GM21576 (cell line): ENCODE data around the gene WDFY3.

Experiments used
- ATAC-seq: cut with Tn5 transposase; IDR thresholded peaks from one replicate; pipeline ENCODE4 v1.9.1; 2021; ENCODE audit warnings: mild to moderate bottlenecking, moderate library complexity; ENCODE audit not compliant: unreplicated experiment

WDFY3 gene

DNA sequence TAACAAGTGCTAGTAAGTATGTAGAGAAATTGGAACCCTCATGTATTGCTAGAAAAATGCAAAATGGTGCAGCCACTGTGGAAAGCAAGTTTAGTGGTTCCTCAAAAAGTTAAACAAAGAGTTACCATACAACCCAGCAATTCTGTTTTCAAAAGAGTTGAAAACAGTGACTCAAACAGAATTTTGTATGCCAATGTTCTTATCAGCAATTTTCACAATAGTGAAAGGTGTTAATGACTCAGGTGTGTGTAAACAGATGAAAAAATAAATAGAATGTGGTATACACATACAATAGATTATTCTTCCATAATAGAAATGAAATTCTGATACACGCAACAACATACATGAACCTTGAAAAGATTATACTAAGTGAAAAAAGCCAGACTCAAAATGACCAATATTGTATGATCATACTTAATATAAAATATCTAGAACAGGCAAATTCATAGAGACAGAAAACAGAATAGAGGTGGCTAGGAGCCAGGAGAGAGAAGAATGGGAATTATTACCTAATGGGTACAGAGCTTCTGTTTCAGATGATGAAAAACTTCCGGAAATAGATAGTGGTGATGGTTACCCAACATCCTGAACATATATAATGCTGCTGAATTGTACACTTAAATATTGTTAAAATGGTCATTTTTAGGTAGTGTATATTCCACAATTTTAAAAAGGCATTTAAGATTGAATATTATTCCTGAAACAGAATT, 51.6 kb downstream of the WDFY3 start:
- ATAC-seq: no peak

DNA sequence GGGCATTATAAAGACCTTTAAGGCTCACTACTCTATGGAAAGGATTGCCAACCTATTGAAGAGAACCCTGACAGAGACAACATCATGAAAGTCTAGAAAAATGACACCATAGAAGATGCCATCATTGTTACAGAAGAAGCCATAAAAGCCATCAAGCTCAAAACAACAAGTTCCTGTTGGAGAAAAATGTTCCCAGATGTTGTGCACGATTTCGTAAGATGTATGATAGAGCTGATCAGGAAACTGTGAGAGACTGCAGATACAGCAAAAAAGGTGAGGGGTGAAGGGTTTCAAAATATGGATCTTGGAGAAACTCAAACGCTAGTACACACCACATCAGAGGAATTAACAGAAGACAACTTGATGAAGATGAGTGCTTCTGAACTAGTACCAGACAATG, 53.3 kb downstream of the WDFY3 start:
- ATAC-seq: no peak

DNA sequence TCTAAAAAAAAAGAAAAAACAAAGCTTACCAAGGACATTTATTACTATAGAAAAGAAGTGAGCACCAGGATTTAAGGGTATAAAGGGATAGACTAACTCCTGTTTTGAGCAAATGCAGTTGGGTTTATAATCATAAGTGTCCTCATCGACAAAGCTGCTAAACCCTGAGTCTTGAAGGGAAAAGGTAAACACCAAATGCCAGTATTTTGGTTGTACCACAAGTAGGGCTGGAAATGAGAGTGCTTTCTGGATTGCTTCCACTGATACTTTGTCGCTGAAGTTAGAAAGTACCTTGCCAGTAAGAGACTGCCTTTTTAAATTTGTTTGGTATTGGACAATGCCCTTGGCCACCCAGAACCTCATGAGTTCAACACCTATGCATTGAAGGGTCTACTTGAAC, 53.7 kb downstream of the WDFY3 start:
- no peak for ATAC-seq

DNA sequence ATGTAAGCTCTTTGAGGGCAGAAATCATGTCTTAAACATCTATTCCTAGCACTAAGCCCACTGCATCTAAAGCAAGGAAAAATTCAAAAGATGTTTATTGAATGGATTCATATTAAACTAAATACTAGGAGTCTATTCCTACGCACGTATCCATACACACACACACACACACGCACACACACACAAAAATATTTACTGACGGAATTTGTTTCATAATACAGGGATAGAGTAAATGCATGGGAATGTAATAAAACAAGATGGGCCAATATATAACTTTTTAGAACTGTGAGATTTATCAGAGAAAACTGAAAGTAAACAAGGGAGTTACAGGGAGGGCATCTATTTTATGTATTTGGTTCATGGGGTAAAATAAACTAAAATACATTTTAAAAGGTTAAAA, 57.6 kb downstream of the WDFY3 start:
- ATAC-seq: no peak

DNA sequence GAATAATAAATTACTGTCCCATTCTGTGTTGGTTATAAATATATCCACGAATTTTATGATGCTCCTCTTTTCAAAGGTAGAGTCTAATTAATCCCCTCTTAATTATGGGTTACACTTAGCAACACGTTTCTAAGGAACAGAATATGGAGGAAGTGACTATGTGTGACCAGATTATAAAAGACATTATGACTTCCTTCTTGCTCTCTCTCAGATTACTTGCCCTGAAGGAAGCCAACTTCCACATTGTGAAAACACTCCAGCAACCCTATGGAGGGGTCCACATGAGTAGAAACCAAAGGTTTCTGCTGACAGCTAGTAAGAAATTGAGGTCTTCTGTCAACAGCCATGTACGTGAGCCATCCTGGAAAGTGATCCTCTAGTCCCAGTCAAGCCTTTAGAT, 59.3 kb downstream of the WDFY3 start:
- no peak for ATAC-seq

DNA sequence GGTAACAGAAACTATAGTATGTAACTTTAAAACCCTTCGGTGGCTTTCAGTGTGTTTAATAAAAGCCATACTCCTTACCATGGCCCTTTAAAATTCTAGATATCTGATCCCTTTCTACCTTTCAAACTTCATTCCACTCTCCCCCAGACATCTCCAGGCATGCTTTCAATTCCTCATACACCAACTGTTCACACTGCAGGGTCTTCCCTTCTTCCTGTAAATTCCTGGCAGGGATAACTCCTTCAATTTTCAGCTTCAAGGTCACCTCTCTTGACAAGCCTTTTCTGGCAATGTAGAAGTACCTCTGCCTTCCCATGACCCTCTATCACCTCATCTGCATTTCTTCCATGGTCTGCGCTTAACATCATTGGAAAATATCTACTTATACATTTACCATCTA, 60.8 kb downstream of the WDFY3 start:
- no peak for ATAC-seq

DNA sequence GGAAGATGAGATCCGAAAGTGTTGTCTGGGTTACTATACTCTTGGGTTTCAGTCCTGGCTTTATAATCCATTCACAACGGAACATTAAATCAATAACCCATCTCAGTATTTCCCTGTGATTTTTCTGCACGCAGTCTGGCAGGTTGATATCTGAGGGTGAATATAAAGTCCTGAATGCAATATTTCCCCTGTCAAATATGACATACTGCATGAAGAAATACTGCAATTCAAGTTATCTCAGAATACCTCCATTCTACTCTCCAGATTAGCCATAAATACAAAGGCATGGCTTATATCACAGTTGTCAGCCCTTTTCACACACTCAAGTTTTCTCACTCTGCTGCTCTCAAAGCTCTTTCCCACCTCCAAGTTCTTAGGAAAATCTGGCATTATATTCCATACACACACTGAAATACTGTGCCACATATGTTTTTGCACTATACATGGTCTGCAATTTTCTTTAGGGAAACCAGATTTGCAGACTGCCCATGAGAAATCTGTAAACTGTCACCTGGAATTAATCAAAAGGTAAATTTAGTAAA, 64.7 kb downstream of the WDFY3 start:
- no peak for ATAC-seq

DNA sequence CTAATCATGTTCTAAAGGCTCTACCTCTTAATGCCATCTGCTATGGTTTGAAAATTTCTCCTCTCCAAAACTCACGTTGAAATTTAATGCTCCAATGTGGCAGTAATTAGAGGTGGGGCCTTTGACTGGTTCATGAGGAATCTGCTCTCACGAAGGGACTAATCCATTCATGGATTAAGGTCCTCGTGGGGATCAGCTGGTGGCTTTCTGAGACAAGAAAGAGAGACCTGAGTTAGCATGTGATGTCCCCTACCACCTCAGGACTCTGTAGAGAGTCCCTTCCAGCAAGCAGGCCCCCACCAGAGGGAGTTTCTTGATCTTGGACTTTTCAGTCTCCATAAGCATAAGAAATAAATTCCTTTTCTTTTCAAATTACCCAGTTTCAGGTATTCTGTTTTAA, 65.3 kb downstream of the WDFY3 start:
- no peak for ATAC-seq

DNA sequence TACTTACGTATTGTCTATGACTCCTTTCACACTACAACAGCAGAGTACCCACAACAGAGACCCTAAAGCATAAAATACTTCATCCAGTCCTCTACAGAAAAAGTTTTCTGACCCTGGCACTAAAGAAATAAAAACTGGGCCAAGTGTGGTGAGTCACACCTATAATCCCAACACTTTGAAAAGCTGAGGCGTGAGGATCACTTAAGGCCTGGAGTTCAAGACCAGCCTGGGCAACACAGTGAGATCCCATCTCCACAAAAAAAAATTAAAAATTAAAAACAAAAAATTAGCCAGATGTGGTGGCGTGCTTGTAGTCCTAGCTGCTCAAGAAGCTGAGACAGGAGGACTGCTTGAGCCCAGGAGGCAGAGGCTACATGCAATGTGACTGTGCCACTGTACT, 66.9 kb downstream of the WDFY3 start:
- no peak for ATAC-seq

DNA sequence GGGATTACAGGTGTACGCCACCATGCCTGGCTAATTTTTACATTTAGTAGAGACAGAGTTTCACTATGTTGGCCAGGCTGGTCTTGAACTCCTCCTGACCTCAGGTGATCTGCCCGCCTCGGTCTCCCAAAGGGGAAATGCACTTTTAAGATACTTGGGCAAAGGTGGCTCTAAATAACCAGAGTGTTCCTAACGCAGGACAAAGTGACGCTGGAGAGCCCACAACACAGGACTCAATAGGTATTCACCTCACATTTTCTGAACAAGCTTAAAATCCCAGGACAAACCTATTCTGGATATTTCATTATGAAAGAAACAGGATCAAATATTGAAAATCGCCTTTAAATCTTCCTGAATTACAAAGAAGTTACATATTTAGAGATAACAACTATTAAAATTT, 69.0 kb downstream of the WDFY3 start:
- no peak for ATAC-seq

DNA sequence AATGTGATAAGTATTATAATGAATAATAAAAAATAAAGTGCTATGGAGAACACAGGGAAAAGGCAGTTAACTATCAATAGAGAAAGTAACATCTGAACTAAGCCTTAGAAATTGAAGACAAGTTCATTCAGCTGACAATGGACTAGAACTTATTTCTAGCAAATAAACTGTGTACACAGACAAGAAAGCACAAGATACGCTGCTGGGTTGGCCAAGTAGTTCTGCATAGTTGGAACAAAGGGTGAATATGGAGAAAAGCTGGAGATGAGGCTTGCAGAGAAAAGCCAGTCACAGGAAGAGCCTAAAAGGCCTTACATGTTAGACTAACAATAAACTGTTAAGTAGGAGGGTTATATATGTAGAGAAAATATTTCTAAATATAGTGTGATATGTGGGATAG, 71.2 kb downstream of the WDFY3 start:
- no peak for ATAC-seq

DNA sequence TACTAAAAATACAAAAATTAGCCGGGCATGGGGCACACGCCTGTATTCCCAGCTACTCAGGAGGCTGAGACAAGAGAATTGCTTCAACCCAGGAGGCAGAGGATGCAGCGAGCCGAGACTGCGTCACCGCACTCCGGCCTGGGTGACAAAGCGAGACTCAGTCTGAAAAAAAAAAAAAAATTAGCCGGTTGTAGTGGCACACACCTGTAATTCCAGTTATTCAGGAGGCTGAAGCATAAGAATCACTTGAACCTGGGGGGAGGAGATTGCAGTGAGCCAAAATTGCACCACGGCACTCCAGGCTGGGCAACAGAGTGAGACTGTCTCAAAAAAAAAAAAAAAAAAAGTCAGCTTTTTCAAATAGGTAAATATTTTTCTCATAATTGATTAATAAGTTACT, 71.9 kb downstream of the WDFY3 start:
- no peak for ATAC-seq

DNA sequence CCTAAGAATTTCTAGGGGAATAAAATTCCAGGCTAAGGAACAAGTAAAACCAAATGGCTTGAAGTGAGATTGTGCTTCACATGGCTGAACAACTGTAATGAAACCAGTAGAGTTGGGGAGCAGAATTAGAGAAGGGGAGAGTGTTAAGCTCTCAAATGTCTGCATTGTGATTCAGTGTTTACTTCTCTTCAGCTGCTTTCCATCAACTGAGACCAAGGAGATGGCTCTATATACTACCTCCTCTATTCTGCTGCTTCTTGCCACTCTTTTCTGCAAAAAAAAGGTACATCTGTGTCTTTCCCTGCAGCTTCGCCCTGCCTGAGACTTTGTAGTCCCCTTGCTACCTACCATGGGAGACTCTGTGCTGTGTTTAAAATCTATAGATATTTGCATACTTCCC, 73.5 kb downstream of the WDFY3 start:
- no peak for ATAC-seq

DNA sequence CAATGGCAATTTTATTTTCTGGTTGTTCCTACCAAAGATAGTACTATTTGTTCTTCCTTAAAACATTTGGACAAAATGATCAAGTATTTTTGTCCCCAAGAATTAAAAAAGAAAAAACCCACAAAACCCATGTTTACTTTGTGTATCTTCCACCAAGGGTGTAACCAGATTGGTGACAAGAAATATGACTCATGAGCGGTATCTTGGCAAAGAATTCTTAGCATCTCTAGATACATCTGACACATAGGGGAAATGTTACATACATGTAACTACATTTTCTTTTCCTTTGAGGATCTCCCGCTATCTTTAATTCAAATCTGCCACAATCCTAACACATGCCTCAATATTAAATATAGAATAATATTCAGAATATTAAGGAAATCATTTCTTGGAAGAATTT, 78.7 kb downstream of the WDFY3 start:
- no peak for ATAC-seq

DNA sequence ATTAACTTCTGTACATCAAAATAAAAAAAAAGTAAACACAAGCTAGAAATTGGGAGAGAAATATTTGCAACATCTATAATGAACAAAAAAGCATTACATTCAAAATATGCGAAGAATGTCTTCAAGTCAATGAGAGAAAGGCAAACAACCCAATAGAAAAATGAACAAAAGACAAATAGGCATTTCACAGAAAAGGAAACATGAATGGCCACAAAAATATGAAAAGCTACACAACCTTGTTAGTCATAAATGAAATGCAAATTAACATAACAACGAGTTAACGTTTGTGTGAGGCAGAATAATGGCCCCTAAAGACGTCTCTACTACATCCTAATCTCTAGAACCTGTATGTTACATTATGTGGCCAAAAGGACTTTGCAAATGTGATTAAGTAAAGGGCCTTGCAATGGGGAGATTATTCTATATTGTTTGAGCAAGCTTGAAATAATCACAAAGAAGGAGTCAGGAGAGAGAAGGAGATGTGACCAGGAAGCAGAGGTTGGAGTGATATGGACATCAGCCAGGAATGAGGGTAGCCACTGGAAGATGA, 86.8 kb downstream of the WDFY3 start:
- no peak for ATAC-seq

DNA sequence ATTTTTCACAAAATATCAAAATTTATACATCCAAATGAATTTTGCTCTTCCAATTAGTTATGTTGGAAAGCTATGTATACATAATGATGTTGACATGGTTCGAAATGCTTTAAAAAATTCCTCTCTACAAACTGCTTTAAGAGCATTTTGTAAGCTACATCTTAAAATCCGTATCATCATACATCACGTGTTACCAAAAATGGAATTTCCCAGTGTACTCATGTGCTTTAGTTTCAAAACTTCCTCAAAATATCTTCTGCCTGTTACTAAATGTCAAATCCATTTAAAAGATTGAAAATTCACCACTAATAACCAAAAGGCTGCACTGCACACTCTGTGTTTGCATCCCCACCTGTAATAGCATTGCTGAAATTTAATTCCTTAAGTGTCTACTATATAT, 87.9 kb downstream of the WDFY3 start:
- no peak for ATAC-seq

DNA sequence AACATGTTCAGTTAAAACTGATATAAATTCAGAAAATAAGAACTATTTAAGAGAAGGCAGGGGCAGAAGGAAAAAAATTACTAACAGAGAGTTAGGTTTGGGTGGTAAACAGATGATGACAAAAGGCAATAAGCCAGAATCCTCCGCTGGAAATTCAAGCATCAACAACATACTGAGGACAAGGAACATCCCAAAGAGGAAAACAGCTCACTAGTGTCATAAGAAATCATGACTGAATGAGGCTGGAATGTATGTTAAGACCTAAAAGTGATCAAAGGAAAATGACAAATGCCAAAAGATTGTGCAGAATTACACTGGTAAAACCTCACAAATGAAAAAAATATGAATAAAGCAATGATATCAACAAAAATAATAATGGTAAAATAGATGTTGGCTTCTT, 88.4 kb downstream of the WDFY3 start:
- no peak for ATAC-seq

DNA sequence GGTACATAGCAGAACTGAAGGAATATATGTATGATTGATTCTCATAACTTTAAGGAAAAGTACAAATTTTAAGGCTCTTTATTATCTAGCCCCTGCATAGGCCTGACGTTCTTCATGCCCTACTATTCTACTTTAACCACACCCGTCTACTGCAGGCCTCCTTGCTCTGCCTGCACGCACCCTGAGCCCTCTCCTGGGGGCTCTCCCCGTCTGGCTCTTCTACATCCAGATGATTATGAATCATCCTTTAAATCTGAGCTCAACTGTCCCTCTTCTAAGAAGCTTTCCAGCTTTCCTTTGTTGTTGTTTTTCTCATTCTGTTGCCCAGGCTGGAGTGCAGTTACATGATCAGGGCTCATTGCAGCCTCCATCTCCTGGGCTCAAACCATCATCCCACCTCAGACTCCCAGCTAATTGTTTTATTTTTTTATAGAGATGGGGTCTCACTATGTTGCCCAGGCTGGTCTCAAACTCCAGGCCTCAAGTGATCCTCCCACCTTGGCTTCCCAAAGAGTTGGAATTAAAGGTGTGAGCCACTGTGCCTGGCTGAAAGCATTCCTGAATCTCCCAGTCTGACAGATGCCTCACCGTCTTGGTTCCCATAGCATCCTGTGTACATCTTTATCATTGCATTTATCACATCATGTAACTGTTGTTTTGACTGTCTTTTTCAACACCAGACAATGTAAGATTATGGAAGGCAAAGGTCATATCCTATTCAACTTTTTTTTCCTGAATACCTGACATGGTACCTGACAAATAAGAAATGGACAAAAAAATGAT, 89.2 kb downstream of the WDFY3 start:
- no peak for ATAC-seq

DNA sequence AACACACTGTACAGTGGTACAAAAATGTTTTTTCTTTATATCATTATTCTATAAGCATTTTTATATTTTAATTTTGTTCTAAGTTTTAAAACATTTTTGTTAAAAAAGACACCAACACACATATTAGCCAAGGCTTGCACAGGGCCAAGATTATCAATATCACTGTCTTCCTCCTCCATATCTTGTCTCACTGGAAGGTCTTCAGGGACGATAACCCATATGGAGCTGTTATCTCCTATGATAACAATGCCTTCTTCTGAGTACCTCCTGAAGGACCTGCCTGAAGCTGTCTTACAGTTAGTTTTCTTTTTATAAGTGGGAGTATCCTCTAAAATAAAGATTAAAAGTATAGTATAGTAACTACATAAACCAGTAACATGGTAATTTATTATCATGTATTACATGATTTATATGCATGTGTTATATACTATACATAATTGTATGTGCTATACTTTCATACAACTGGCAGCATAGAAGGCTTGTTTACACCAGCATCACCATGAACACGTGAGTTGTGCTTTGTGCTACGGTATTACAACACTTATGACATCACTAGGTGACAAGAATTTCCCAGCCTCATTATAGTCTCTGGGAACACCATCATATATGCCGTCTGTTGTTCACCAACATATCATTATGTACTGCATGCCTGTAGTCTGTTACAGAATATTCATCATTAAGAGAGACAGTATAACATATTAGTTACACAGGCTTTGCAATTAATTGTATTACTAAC, 90.7 kb downstream of the WDFY3 start:
- no peak for ATAC-seq

DNA sequence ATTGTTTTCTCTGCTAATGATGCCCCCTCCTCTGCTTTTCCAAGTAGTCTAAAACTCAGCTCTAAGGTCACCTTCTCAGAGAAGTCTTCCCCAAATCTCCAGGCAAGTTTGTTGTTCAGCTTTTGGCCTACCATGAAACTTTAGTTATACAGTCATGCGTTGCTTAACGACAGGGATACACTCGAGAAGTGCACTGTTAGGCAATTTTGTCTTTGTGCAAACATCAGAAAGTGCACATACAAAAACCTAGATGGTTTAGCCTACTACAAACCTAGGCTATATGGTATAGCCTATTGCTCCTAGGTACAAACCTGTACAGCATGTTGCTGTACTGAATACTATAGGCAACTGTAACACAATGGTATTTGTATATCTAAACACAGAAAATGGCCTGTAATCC, 91.9 kb downstream of the WDFY3 start:
- ATAC-seq: no peak

DNA sequence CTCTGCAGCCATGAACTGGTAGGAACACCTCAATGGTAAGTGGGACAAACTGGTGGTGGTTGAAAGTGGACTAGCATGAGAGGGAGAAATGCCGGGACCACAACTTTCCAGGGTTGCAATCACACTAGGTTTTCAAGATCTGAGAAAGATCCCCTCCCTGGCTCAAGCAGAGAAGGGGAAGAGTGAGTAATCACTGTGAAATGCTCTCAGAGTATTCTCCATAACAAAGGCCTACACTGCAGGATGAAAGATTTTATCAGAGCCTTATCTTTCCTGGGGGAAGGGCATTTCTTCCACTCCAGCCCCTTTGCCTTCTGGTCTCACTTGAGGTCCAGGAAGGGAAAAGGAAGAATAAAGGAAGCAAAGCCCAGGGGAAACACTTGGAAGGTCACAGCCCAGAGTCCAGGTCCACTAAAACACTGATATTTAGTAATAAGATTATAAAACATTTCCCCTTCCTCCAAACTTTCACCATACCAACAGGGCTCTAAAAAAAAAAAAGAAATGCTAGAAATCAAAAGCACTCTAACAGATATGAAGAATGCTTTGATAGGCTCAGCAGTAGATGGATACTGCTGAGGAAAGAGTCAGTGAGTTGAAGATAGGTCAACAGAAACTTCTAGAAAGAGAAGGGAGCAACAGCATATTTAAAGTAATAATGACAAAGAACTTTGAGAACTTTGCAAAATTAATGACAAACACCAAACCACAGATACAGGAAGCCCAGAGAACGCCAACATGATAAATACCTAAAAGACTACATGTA, 95.9 kb downstream of the WDFY3 start:
- ATAC-seq: no peak
